Neutrophil (primary cell): Measurements from ENCODE around the gene CAMKK2.
A peak's percentile ranks its signal among the peaks of the same experiment; 100 is the strongest.

Experiments used
- H3K27ac ChIP-seq: fragments of 200-600 bp; sonication (generic); 2 replicates; pipeline ENCODE4 v1.5.1; 2016; ENCODE audit warnings: mild to moderate bottlenecking, moderate library complexity
- H3K27me3 ChIP-seq: fragments of 200-600 bp; sonication (generic); 2 replicates; pipeline ENCODE4 v1.6.0; 2016; ENCODE audit warnings: mild to moderate bottlenecking
- H3K36me3 ChIP-seq: fragments of 200-600 bp; sonication (generic); 2 replicates; pipeline ENCODE4 v1.5.1; 2017
- H3K4me1 ChIP-seq, 2 experiments: fragments of 200-600 bp in 1 of 2; sonication (generic) in 1 of 2; 1 replicate in 1 of 2; 2 replicates in 1 of 2; pipeline versions ENCODE4 v1.5.1 to v1.6.1; 2013 to 2016; ENCODE audit warnings: low read depth in 1 of 2, low read length in 1 of 2, mild to moderate bottlenecking in 1 of 2, moderate library complexity in 1 of 2; ENCODE audit not compliant: control insufficient read depth in 1 of 2, insufficient read depth in 1 of 2
- H3K4me3 ChIP-seq, 2 experiments: fragments of 200-600 bp in 1 of 2; sonication (generic) in 1 of 2; 1 replicate in 1 of 2; 2 replicates in 1 of 2; pipeline ENCODE4 v1.5.1; 2013 to 2016; ENCODE audit warnings: low read depth in 1 of 2, low read length in 1 of 2, mild to moderate bottlenecking in 1 of 2, moderate library complexity in 1 of 2
- H3K9me3 ChIP-seq: fragments of 200-600 bp; sonication (generic); 2 replicates; pipeline ENCODE4 v1.5.1; 2016
- TF ChIP-seq, protein P1 (sequence below): fragments of 200-600 bp; sonication (generic); IDR thresholded peaks from 2 replicates; pipeline ENCODE4 v1.5.1; 2016; ENCODE audit warnings: antibody characterized with exemption

Gene CAMKK2

DNA sequence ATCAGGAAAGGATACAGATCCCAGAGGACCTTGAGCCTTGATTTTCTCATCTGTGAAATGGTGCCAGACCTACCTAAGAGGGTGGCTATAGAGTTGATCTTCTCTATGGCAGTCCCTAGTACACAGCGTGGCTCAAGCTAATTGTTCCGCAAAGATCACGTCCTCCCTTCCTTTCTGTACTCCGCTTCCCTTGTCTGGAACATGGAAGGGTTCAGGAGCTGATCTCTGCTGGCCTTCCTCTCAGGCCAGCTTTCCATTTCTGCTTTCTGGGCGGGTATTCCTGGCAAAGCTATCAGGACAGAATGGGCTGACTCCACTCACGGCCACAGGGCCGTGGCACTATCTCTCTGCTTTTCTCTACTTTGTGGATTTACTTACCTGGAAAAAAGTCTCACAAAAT, 6.5 kb downstream of the CAMKK2 start:
- Histone ChIP-seq H3K4me1 (peaks cover 100% of the 10 kb centered on the region in 2 experiments), H3K4me3 (no peak overlapping the region), H3K27ac (peak overlapping the region; percentile 99), H3K27me3 (no peaks in the 10 kb centered on the region), H3K9me3 (no peaks in the 10 kb centered on the region), H3K36me3 (peaks cover 11% of the 10 kb centered on the region)
- TF ChIP-seq, protein P1, sequence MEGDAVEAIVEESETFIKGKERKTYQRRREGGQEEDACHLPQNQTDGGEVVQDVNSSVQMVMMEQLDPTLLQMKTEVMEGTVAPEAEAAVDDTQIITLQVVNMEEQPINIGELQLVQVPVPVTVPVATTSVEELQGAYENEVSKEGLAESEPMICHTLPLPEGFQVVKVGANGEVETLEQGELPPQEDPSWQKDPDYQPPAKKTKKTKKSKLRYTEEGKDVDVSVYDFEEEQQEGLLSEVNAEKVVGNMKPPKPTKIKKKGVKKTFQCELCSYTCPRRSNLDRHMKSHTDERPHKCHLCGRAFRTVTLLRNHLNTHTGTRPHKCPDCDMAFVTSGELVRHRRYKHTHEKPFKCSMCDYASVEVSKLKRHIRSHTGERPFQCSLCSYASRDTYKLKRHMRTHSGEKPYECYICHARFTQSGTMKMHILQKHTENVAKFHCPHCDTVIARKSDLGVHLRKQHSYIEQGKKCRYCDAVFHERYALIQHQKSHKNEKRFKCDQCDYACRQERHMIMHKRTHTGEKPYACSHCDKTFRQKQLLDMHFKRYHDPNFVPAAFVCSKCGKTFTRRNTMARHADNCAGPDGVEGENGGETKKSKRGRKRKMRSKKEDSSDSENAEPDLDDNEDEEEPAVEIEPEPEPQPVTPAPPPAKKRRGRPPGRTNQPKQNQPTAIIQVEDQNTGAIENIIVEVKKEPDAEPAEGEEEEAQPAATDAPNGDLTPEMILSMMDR, result no peak

GRCh38 chr12:121288986-121289385, 7.5 kb downstream of the CAMKK2 start:
- Histone ChIP-seq H3K36me3 (peaks cover 18% of the 10 kb centered on the region), H3K9me3 (no peaks in the 10 kb centered on the region), H3K27ac (peak overlapping the region; percentile 99), H3K4me1 (peaks cover 96 to 98% of the 10 kb centered on the region in 2 experiments), H3K27me3 (no peaks in the 10 kb centered on the region), H3K4me3 (peak overlapping the region in 1 of 2 experiments; percentile 57)
- TF ChIP-seq, protein P1, result no peak

DNA sequence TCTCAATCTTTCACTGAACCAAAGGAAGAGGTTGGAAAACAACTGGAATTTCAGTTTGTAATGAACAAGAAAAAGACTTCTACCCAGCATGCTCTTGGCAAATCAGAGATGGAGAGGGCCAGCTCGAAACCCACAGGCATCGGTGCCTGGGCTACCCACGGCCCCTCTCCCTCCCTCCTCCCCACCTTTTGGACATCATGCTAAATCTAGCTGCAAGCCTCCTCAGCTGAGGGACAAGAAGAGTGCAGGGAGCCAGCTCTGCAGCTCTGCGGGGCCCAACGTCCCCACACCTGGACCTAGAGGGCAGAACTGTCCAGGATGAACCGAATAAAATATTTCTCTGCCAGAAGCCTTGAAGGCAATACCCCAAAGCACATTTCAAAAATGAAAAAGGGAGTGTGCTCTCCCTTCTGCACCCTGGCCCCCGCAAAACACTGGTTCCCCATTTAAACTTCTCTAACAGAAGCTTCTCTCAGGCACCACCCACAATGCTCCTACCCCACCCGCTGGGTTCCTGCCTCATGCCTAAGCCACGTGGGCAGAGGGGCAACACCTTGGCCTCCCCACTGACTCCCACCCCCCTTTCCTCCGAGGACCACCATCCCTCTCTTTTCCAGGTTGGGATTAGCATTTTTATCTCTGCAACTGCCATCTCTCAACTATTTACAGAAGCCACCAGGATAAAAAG, 8.2 kb downstream of the CAMKK2 start:
- H3K27ac ChIP-seq, result peak overlapping the region; percentile 99
- H3K36me3 ChIP-seq, result peaks cover 25% of the 10 kb centered on the region
- H3K27me3 ChIP-seq, result no peaks in the 10 kb centered on the region
- TF ChIP-seq, protein P1, result no peak
- peak overlapping the region; percentile 40 to 57 for H3K4me3 ChIP-seq
- no peaks in the 10 kb centered on the region for H3K9me3 ChIP-seq
- peaks cover 89 to 93% of the 10 kb centered on the region in 2 experiments for H3K4me1 ChIP-seq

DNA sequence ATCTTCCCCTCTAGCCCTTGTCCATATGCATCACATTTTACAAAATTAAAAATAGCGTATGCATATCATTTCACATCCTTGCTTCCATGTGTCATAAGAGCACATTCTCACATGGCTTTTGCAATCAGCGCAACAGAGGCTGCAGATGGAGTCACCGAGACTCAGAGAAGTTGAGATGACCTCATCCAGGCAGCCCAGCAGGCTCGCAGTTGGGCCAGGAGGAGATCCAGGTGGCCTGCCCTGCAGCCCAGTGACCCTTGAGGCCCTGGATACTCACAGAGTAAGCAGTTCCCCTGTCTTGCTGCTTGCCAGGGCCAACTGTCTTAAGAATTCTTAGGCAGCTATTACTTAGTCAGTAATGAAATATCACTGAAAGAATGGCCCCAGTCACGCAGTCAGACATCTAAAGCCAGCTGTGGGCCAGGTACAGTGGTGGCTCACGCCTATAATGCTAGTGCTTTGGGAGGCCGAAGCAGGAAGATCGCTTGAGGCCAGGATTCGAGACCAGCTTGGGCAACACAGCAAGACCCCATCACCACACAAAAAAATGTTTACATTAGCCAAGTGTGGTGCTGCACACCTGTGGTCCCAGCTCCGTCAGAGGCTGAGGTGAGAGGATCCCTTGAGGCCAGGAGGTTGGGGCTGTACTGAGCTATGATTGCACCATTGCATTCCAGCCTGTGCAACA, 9.1 kb downstream of the CAMKK2 start:
- Histone ChIP-seq H3K9me3 (no peaks in the 10 kb centered on the region), H3K27ac (peak overlapping the region; percentile 99), H3K27me3 (no peaks in the 10 kb centered on the region), H3K36me3 (peaks cover 31% of the 10 kb centered on the region), H3K4me1 (peaks cover 83 to 91% of the 10 kb centered on the region in 2 experiments), H3K4me3 (peak overlapping the region; percentile 40 to 57)
- TF ChIP-seq, protein P1, result no peak

GRCh38 chr12:121285856-121286255, 10.7 kb downstream of the CAMKK2 start:
- no peaks in the 10 kb centered on the region for H3K9me3 ChIP-seq
- peaks cover 36% of the 10 kb centered on the region for H3K36me3 ChIP-seq
- H3K27me3 ChIP-seq, result no peaks in the 10 kb centered on the region
- peak overlapping the region; percentile 99 for H3K27ac ChIP-seq
- H3K4me3 ChIP-seq, result peak overlapping the region in 1 of 2 experiments; percentile 57
- TF ChIP-seq, protein P1, result no peak
- peaks cover 67 to 75% of the 10 kb centered on the region in 2 experiments for H3K4me1 ChIP-seq
